Measurements from ENCODE around the gene TIMM44. TPM values are rescaled to one million over a fixed set of nuclear protein-coding genes. Genes with fewer than 3 reads are reported as not detected.

TIMM44 gene
- total RNA-seq, 1 donor from 2014 or later, result 43.7 TPM

DNA sequence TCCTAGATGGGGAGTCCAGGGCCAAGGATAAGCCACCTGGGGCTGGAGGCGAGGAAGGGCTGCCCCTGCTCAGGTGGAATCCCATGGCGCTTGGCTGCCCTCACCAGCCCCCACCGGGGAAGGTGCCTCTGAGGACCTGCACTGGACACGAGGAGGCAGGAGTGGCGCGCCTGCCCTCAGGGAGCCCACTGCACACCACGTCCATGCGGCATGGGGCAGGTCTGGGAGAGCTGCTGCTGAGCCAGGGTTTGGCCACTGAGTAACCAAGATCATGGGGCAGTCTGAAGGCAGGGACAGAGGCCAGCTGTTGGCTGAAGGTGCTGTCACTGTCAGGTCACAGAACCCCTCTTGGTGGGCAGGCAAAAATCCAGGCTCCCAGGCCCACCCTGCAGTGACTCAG lies 36.1 kb upstream of the TIMM44 start:
- Mint-ChIP-seq H3K4me3 (no peak overlapping the region), H3K36me3 (peaks cover 16% of the 10 kb centered on the region), H3K27me3 (ENCODE audit: insufficient read depth, low read depth) (peaks cover 2% of the 10 kb centered on the region), H3K27ac (no peak overlapping the region), H3K4me1 (no peaks in the 10 kb centered on the region), H3K9me3 (no peaks in the 10 kb centered on the region)
- no peak overlapping the region for H3K27ac ChIP-seq
- H3F3A ChIP-seq (ENCODE audit: low read depth), result no peaks in the 10 kb centered on the region
- no peaks in the 10 kb centered on the region for H3K4me1 ChIP-seq
- TF ChIP-seq EZH2phosphoT487 (IDR thresholded peaks at IDR 0.05), result no peak
- no peak for TF ChIP-seq EZH2 (IDR thresholded peaks at IDR 0.05)
- no peak overlapping the region for H3K9ac ChIP-seq
- no peak overlapping the region for H2AFZ ChIP-seq (replicated peaks)
- H3K9me3 ChIP-seq (ENCODE audit: low read depth), result no peaks in the 10 kb centered on the region
- no peaks in the 10 kb centered on the region for H3K27me3 ChIP-seq
- no peak overlapping the region for H3K4me3 ChIP-seq
- peaks cover 30% of the 10 kb centered on the region for H3K79me2 ChIP-seq (ENCODE audit: low read depth)
- H3K36me3 ChIP-seq, result no peaks in the 10 kb centered on the region
- peaks cover 96% of the 10 kb centered on the region for H4K20me1 ChIP-seq (ENCODE audit: low read depth)
- DNase-seq (ENCODE audit: low spot score), result no peak
- no peak overlapping the region for H3K4me2 ChIP-seq

GRCh38 chr19:7979011-7979410 lies 35.5 kb upstream of the TIMM44 start:
- Histone ChIP-seq H3K4me2 (no peak overlapping the region), H3K79me2 (ENCODE audit: low read depth) (peaks cover 24% of the 10 kb centered on the region), H3K9me3 (ENCODE audit: low read depth) (no peaks in the 10 kb centered on the region), H4K20me1 (ENCODE audit: low read depth) (peaks cover 90% of the 10 kb centered on the region), H3K4me1 (no peaks in the 10 kb centered on the region), H2AFZ (replicated peaks) (no peak overlapping the region), H3K4me3 (no peak overlapping the region), H3K36me3 (no peaks in the 10 kb centered on the region), H3K9ac (peak overlapping the region; percentile 20), H3K27me3 (no peaks in the 10 kb centered on the region), H3K27ac (no peak overlapping the region), H3F3A (ENCODE audit: low read depth) (peaks cover 2% of the 10 kb centered on the region)
- H3K4me3 Mint-ChIP-seq, result no peak overlapping the region
- H3K27me3 Mint-ChIP-seq (ENCODE audit: insufficient read depth, low read depth), result peaks cover 2% of the 10 kb centered on the region
- no peak for TF ChIP-seq EZH2 (IDR thresholded peaks at IDR 0.05)
- no peak for TF ChIP-seq EZH2phosphoT487 (IDR thresholded peaks at IDR 0.05)
- TF ChIP-seq, protein P1, sequence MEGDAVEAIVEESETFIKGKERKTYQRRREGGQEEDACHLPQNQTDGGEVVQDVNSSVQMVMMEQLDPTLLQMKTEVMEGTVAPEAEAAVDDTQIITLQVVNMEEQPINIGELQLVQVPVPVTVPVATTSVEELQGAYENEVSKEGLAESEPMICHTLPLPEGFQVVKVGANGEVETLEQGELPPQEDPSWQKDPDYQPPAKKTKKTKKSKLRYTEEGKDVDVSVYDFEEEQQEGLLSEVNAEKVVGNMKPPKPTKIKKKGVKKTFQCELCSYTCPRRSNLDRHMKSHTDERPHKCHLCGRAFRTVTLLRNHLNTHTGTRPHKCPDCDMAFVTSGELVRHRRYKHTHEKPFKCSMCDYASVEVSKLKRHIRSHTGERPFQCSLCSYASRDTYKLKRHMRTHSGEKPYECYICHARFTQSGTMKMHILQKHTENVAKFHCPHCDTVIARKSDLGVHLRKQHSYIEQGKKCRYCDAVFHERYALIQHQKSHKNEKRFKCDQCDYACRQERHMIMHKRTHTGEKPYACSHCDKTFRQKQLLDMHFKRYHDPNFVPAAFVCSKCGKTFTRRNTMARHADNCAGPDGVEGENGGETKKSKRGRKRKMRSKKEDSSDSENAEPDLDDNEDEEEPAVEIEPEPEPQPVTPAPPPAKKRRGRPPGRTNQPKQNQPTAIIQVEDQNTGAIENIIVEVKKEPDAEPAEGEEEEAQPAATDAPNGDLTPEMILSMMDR (IDR thresholded peaks at IDR 0.05), result no peak
- no peak for DNase-seq (ENCODE audit: low spot score)
- H3K9me3 Mint-ChIP-seq, result no peaks in the 10 kb centered on the region
- H3K36me3 Mint-ChIP-seq, result peaks cover 18% of the 10 kb centered on the region
- H3K4me1 Mint-ChIP-seq, result no peaks in the 10 kb centered on the region
- no peak overlapping the region for H3K27ac Mint-ChIP-seq

GRCh38 chr19:7978179-7978825 lies 34.8 kb upstream of the TIMM44 start:
- Histone ChIP-seq H3K36me3 (no peaks in the 10 kb centered on the region), H3K27me3 (no peaks in the 10 kb centered on the region), H3F3A (ENCODE audit: low read depth) (peaks cover 8% of the 10 kb centered on the region), H3K9ac (peak overlapping the region; percentile 20), H3K4me2 (no peak overlapping the region), H3K4me1 (no peaks in the 10 kb centered on the region), H3K9me3 (ENCODE audit: low read depth) (no peaks in the 10 kb centered on the region), H3K79me2 (ENCODE audit: low read depth) (peaks cover 17% of the 10 kb centered on the region), H2AFZ (replicated peaks) (no peak overlapping the region), H3K4me3 (no peak overlapping the region), H3K27ac (no peak overlapping the region), H4K20me1 (ENCODE audit: low read depth) (peaks cover 83% of the 10 kb centered on the region)
- Mint-ChIP-seq H3K9me3 (no peaks in the 10 kb centered on the region), H3K27me3 (ENCODE audit: insufficient read depth, low read depth) (peaks cover 4% of the 10 kb centered on the region), H3K4me3 (no peak overlapping the region), H3K27ac (no peak overlapping the region), H3K36me3 (peaks cover 21% of the 10 kb centered on the region), H3K4me1 (no peaks in the 10 kb centered on the region)
- TF ChIP-seq, protein P1 (IDR thresholded peaks at IDR 0.05), result no peak
- TF ChIP-seq EZH2 (IDR thresholded peaks at IDR 0.05), result no peak
- TF ChIP-seq EZH2phosphoT487 (IDR thresholded peaks at IDR 0.05), result no peak
- DNase-seq (ENCODE audit: low spot score), result peak; percentile 6

GRCh38 chr19:7977723-7978040 lies 34.2 kb upstream of the TIMM44 start:
- no peak overlapping the region for H2AFZ ChIP-seq (replicated peaks)
- H3K4me1 ChIP-seq, result no peaks in the 10 kb centered on the region
- Mint-ChIP-seq H3K9me3 (no peaks in the 10 kb centered on the region), H3K27me3 (ENCODE audit: insufficient read depth, low read depth) (peaks cover 4% of the 10 kb centered on the region), H3K4me1 (no peaks in the 10 kb centered on the region), H3K36me3 (peaks cover 22% of the 10 kb centered on the region), H3K4me3 (no peak overlapping the region), H3K27ac (no peak overlapping the region)
- TF ChIP-seq, protein P1 (IDR thresholded peaks at IDR 0.05), result no peak
- TF ChIP-seq EZH2 (IDR thresholded peaks at IDR 0.05), result no peak
- TF ChIP-seq EZH2phosphoT487 (IDR thresholded peaks at IDR 0.05), result no peak
- no peak overlapping the region for H3K4me3 ChIP-seq
- H3F3A ChIP-seq (ENCODE audit: low read depth), result peaks cover 9% of the 10 kb centered on the region
- H3K36me3 ChIP-seq, result no peaks in the 10 kb centered on the region
- DNase-seq (ENCODE audit: low spot score), result no peak
- H3K9me3 ChIP-seq (ENCODE audit: low read depth), result no peaks in the 10 kb centered on the region
- no peak overlapping the region for H3K27ac ChIP-seq
- H3K9ac ChIP-seq, result no peak overlapping the region
- peaks cover 11% of the 10 kb centered on the region for H3K79me2 ChIP-seq (ENCODE audit: low read depth)
- no peaks in the 10 kb centered on the region for H3K27me3 ChIP-seq
- no peak overlapping the region for H3K4me2 ChIP-seq
- H4K20me1 ChIP-seq (ENCODE audit: low read depth), result peaks cover 77% of the 10 kb centered on the region
